Measurements from ENCODE around the gene ATXN1. TPM values are rescaled to one million over a fixed set of nuclear protein-coding genes. Genes with fewer than 3 reads are reported as not detected.

ATXN1 gene
- total RNA-seq, 4 donors from 2014 or later, result 21.0 to 102 (median 51.1) TPM

- Histone ChIP-seq H3K27ac (no peak overlapping the region), H3K9me3 (no peaks in the 10 kb centered on the region), H3K4me1 (peaks cover 0 to 2% of the 10 kb centered on the region in 2 donors), H3K4me3 (no peak overlapping the region), H3K27me3 (no peaks in the 10 kb centered on the region), H3K36me3 (no peaks in the 10 kb centered on the region)
- intact Hi-C loops (cut with DNase I; ENCODE audit: low total_unique reads), result no loop called here
- no peak for TF ChIP-seq CTCF (IDR thresholded peaks at IDR 0.05)
- no peak for TF ChIP-seq POLR2A (IDR thresholded peaks at IDR 0.05)
- DNase-seq, result no peak
Observed at GRCh38 chr6:16375206-16375605, 386.1 kb downstream of the ATXN1 start.

GRCh38 chr6:16374461-16375200 is 386.6 kb downstream of the ATXN1 start:
- Histone ChIP-seq H3K4me3 (no peak overlapping the region), H3K36me3 (no peaks in the 10 kb centered on the region), H3K27me3 (no peaks in the 10 kb centered on the region), H3K9me3 (no peaks in the 10 kb centered on the region), H3K27ac (no peak overlapping the region), H3K4me1 (peaks cover 0 to 4% of the 10 kb centered on the region in 2 donors)
- no peak for DNase-seq
- intact Hi-C loops (cut with DNase I; ENCODE audit: low total_unique reads), result no loop called here
- TF ChIP-seq CTCF (IDR thresholded peaks at IDR 0.05), result no peak
- no peak for TF ChIP-seq POLR2A (IDR thresholded peaks at IDR 0.05)

GRCh38 chr6:16374016-16374415 is 387.2 kb downstream of the ATXN1 start:
- Histone ChIP-seq H3K4me3 (no peak overlapping the region), H3K27ac (no peak overlapping the region), H3K4me1 (peaks cover 0 to 4% of the 10 kb centered on the region in 2 donors), H3K9me3 (no peaks in the 10 kb centered on the region), H3K27me3 (no peaks in the 10 kb centered on the region), H3K36me3 (no peaks in the 10 kb centered on the region)
- no peak for DNase-seq
- intact Hi-C loops (cut with DNase I; ENCODE audit: low total_unique reads), result no loop called here
- TF ChIP-seq POLR2A (IDR thresholded peaks at IDR 0.05), result no peak
- TF ChIP-seq CTCF (IDR thresholded peaks at IDR 0.05), result no peak

GRCh38 chr6:16372029-16372776 is 389.1 kb downstream of the ATXN1 start:
- no peak overlapping the region for H3K27ac ChIP-seq
- H3K9me3 ChIP-seq, result no peaks in the 10 kb centered on the region
- no peaks in the 10 kb centered on the region for H3K36me3 ChIP-seq
- H3K27me3 ChIP-seq, result no peaks in the 10 kb centered on the region
- intact Hi-C loops (cut with DNase I; ENCODE audit: low total_unique reads), result no loop called here
- no peak for DNase-seq
- H3K4me3 ChIP-seq, result no peak overlapping the region
- no peak for TF ChIP-seq POLR2A (IDR thresholded peaks at IDR 0.05)
- no peak for TF ChIP-seq CTCF (IDR thresholded peaks at IDR 0.05)
- peaks cover 0 to 4% of the 10 kb centered on the region in 2 donors for H3K4me1 ChIP-seq

GRCh38 chr6:16371401-16371800 is 389.9 kb downstream of the ATXN1 start:
- Histone ChIP-seq H3K4me1 (peaks cover 0 to 4% of the 10 kb centered on the region in 2 donors), H3K36me3 (no peaks in the 10 kb centered on the region), H3K9me3 (no peaks in the 10 kb centered on the region), H3K4me3 (no peak overlapping the region), H3K27ac (no peak overlapping the region), H3K27me3 (no peaks in the 10 kb centered on the region)
- DNase-seq, result no peak
- intact Hi-C loops (cut with DNase I; ENCODE audit: low total_unique reads), result no loop called here
- TF ChIP-seq POLR2A (IDR thresholded peaks at IDR 0.05) (no peak), CTCF (IDR thresholded peaks at IDR 0.05) (no peak)
